ENCODE results near the gene KIAA1217. TPM values are rescaled to one million over a fixed set of nuclear protein-coding genes. Genes with fewer than 3 reads are reported as not detected.

Gene KIAA1217
- polyA plus RNA-seq, 1 donor: 54.9 TPM

DNA sequence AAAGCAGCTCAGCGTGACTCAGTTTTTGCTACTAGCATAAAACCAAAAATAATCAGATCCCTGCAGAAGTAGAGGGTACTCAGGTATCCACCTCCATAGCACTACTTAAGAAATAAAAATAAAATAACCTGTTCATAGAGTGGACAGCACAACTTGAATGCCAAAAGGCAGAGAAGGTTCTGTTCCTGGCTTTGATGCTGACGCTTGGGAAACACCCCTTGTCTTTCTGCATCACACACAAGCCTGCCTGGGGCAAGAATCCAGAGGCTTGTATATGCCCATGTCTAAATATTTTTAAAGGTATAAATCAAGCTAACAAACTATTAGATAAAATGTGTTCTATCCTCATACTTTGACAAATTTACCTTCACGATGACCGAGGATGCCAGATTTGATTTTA lies 207.3 kb downstream of the KIAA1217 start:
- H3K4me1 ChIP-seq (ENCODE audit: control insufficient read depth, insufficient read depth, low read length): peaks cover 23% of the 10 kb centered on the region
- no peak overlapping the region for H3K4me3 ChIP-seq (ENCODE audit: low read length)
- no peaks in the 10 kb centered on the region for H3K36me3 ChIP-seq (ENCODE audit: control insufficient read depth, insufficient read depth, low read length)
- H3K9me3 ChIP-seq (ENCODE audit: control insufficient read depth, low read depth, low read length): no peaks in the 10 kb centered on the region
- H3K27me3 ChIP-seq (ENCODE audit: control insufficient read depth, insufficient read depth, low read length): no peaks in the 10 kb centered on the region
- DNase-seq: no peak
- no peak overlapping the region for H3K27ac ChIP-seq (ENCODE audit: low read length)
- 82% methylated on average over 2 of the region's 4 CpGs for WGBS (ENCODE audit: insufficient coverage, low lambda C conversion rate)

GRCh38 chr10:24417053-24417452 lies 208.1 kb downstream of the KIAA1217 start:
- Histone ChIP-seq H3K4me3 (ENCODE audit: low read length) (no peak overlapping the region), H3K36me3 (ENCODE audit: control insufficient read depth, insufficient read depth, low read length) (no peaks in the 10 kb centered on the region), H3K27ac (ENCODE audit: low read length) (no peak overlapping the region), H3K9me3 (ENCODE audit: control insufficient read depth, low read depth, low read length) (no peaks in the 10 kb centered on the region), H3K27me3 (ENCODE audit: control insufficient read depth, insufficient read depth, low read length) (no peaks in the 10 kb centered on the region), H3K4me1 (ENCODE audit: control insufficient read depth, insufficient read depth, low read length) (peaks cover 23% of the 10 kb centered on the region)
- WGBS (ENCODE audit: insufficient coverage, low lambda C conversion rate): 100% methylated on average over 3 of the region's 7 CpGs
- no peak for DNase-seq

- no peaks in the 10 kb centered on the region for H3K27me3 ChIP-seq (ENCODE audit: control insufficient read depth, insufficient read depth, low read length)
- no peaks in the 10 kb centered on the region for H3K36me3 ChIP-seq (ENCODE audit: control insufficient read depth, insufficient read depth, low read length)
- WGBS (ENCODE audit: insufficient coverage, low lambda C conversion rate): no CpG with 5 or more reads among the region's 4 CpGs
- no peak for DNase-seq
- H3K4me1 ChIP-seq (ENCODE audit: control insufficient read depth, insufficient read depth, low read length): peaks cover 22% of the 10 kb centered on the region
- H3K9me3 ChIP-seq (ENCODE audit: control insufficient read depth, low read depth, low read length): no peaks in the 10 kb centered on the region
- no peak overlapping the region for H3K4me3 ChIP-seq (ENCODE audit: low read length)
- no peak overlapping the region for H3K27ac ChIP-seq (ENCODE audit: low read length)
Observed at GRCh38 chr10:24418532-24418931, 209.6 kb downstream of the KIAA1217 start.

DNA sequence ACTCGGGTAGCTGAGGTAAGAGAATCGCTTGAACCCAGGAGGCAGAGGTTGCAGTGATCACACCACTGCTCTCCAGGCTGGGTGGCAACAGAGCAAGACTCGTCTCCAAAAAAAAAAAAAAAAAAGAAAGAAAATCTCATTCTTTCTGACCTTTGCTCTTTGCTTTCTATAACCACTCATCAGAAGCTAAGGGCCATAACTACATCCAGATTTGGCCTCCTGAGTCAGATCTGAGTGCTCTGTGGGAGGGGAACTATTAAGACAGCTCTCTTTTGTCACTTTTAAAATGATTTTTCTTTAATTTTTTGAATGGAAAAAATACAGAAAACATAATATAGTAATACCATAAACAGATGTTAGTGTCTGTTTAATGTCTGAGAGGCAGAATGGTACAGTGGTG lies 210.1 kb downstream of the KIAA1217 start:
- no peak overlapping the region for H3K27ac ChIP-seq (ENCODE audit: low read length)

GRCh38 chr10:24425151-24425550 lies 216.2 kb downstream of the KIAA1217 start:
- H3K27ac ChIP-seq (ENCODE audit: low read length): no peak overlapping the region
- no peaks in the 10 kb centered on the region for H3K27me3 ChIP-seq (ENCODE audit: control insufficient read depth, insufficient read depth, low read length)
- DNase-seq: no peak
- no CpG with 5 or more reads among the region's 1 CpG for WGBS (ENCODE audit: insufficient coverage, low lambda C conversion rate)
- peaks cover 2% of the 10 kb centered on the region for H3K36me3 ChIP-seq (ENCODE audit: control insufficient read depth, insufficient read depth, low read length)
- no peaks in the 10 kb centered on the region for H3K4me1 ChIP-seq (ENCODE audit: control insufficient read depth, insufficient read depth, low read length)
- no peak overlapping the region for H3K4me3 ChIP-seq (ENCODE audit: low read length)
- no peaks in the 10 kb centered on the region for H3K9me3 ChIP-seq (ENCODE audit: control insufficient read depth, low read depth, low read length)

More for the DNA sequence above, 210.1 kb downstream of the KIAA1217 start:
- no peaks in the 10 kb centered on the region for H3K27me3 ChIP-seq (ENCODE audit: control insufficient read depth, insufficient read depth, low read length)
- peaks cover 16% of the 10 kb centered on the region for H3K4me1 ChIP-seq (ENCODE audit: control insufficient read depth, insufficient read depth, low read length)
- DNase-seq: peak; percentile 18 to 59
- WGBS (ENCODE audit: insufficient coverage, low lambda C conversion rate): 20% methylated on average over 2 of the region's 3 CpGs
- no peaks in the 10 kb centered on the region for H3K36me3 ChIP-seq (ENCODE audit: control insufficient read depth, insufficient read depth, low read length)
- H3K9me3 ChIP-seq (ENCODE audit: control insufficient read depth, low read depth, low read length): no peaks in the 10 kb centered on the region
- H3K4me3 ChIP-seq (ENCODE audit: low read length): no peak overlapping the region

- Histone ChIP-seq H3K36me3 (ENCODE audit: control insufficient read depth, insufficient read depth, low read length) (peaks cover 4% of the 10 kb centered on the region), H3K4me1 (ENCODE audit: control insufficient read depth, insufficient read depth, low read length) (no peaks in the 10 kb centered on the region), H3K27me3 (ENCODE audit: control insufficient read depth, insufficient read depth, low read length) (no peaks in the 10 kb centered on the region), H3K4me3 (ENCODE audit: low read length) (no peak overlapping the region), H3K9me3 (ENCODE audit: control insufficient read depth, low read depth, low read length) (no peaks in the 10 kb centered on the region), H3K27ac (ENCODE audit: low read length) (no peak overlapping the region)
- no peak for DNase-seq
- 83% methylated on average over 1 of the region's 14 CpGs for WGBS (ENCODE audit: insufficient coverage, low lambda C conversion rate)
Observed at GRCh38 chr10:24427678-24428409, 218.9 kb downstream of the KIAA1217 start.

DNA sequence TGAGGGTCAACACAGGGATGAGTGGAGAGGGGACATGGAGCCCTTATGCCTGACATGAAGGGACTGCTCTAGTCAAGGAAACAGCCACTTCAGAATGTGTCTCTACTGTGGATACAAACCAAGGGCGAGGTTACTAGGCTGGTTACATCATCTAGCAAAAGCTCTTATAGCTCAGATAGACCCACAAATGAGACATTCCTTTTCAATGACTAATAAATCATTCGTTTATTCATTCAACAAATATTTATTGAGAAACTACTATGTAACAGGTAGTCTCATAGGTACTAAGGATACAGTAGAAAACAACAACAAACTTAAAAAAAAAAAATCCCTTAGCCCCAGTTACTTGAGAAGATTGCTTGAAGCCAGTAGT lies 219.5 kb downstream of the KIAA1217 start:
- Histone ChIP-seq H3K9me3 (ENCODE audit: control insufficient read depth, low read depth, low read length) (no peaks in the 10 kb centered on the region), H3K36me3 (ENCODE audit: control insufficient read depth, insufficient read depth, low read length) (peaks cover 6% of the 10 kb centered on the region), H3K27me3 (ENCODE audit: control insufficient read depth, insufficient read depth, low read length) (no peaks in the 10 kb centered on the region), H3K27ac (ENCODE audit: low read length) (no peak overlapping the region), H3K4me3 (ENCODE audit: low read length) (no peak overlapping the region), H3K4me1 (ENCODE audit: control insufficient read depth, insufficient read depth, low read length) (no peaks in the 10 kb centered on the region)
- WGBS (ENCODE audit: insufficient coverage, low lambda C conversion rate): 100% methylated on average over 1 of the region's 2 CpGs
- DNase-seq: no peak

GRCh38 chr10:24430591-24430990 lies 221.7 kb downstream of the KIAA1217 start:
- no peak for DNase-seq
- Histone ChIP-seq H3K27ac (ENCODE audit: low read length) (no peak overlapping the region), H3K27me3 (ENCODE audit: control insufficient read depth, insufficient read depth, low read length) (no peaks in the 10 kb centered on the region), H3K4me1 (ENCODE audit: control insufficient read depth, insufficient read depth, low read length) (no peaks in the 10 kb centered on the region), H3K4me3 (ENCODE audit: low read length) (no peak overlapping the region), H3K9me3 (ENCODE audit: control insufficient read depth, low read depth, low read length) (no peaks in the 10 kb centered on the region), H3K36me3 (ENCODE audit: control insufficient read depth, insufficient read depth, low read length) (peaks cover 14% of the 10 kb centered on the region)
- no CpG with 5 or more reads among the region's 5 CpGs for WGBS (ENCODE audit: insufficient coverage, low lambda C conversion rate)

DNA sequence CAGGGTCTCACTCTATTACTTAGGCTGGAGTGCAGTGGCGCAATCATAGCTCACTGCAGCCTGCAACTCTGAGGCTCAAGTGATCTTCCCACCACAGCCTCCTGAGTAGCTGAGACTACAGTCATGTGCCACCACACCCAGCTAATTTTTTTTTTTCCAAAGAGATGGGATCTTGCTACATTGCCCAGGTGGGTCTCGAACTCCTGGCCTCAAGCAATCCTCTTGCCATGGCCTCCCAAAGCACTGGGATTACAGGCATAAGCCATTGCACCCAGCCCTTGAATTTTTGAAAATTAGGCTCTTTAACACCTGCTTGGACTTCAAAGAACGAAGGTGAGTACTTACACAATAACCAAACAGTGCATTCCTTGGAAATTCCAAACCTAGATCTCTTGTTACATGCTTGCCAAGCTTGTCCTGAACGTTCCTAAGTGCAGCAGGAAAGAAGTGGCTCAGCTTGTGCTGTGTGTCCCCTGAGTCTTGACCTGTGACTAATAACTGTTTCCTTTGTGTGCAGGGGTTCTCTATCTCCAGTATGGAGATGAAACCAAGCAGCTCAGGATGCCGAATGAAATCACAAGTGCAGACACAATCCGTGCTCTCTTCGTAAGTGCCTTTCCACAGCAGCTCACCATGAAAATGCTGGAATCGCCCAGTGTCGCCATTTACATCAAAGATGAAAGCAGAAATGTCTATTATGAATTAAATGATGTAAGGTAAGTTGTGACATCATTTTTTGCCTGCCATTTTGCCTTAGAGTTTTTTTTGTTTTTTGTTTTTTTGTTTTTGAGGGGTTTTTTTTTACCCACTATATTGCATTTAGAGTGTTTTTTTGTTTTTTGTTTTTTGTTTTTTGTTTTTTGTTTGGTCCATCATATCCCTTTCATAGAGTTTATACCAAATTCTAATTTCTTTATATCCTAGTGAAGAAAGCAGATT lies 223.8 kb downstream of the KIAA1217 start:
- 100% methylated on average over 1 of the region's 9 CpGs for WGBS (ENCODE audit: insufficient coverage, low lambda C conversion rate)
- H3K27me3 ChIP-seq (ENCODE audit: control insufficient read depth, insufficient read depth, low read length): no peaks in the 10 kb centered on the region
- H3K4me1 ChIP-seq (ENCODE audit: control insufficient read depth, insufficient read depth, low read length): no peaks in the 10 kb centered on the region
- H3K9me3 ChIP-seq (ENCODE audit: control insufficient read depth, low read depth, low read length): no peaks in the 10 kb centered on the region
- H3K4me3 ChIP-seq (ENCODE audit: low read length): no peak overlapping the region
- H3K36me3 ChIP-seq (ENCODE audit: control insufficient read depth, insufficient read depth, low read length): peaks cover 18% of the 10 kb centered on the region
- H3K27ac ChIP-seq (ENCODE audit: low read length): no peak overlapping the region
- no peak for DNase-seq

GRCh38 chr10:24433705-24434104 lies 224.8 kb downstream of the KIAA1217 start:
- 100% methylated on average over 1 of the region's 3 CpGs for WGBS (ENCODE audit: insufficient coverage, low lambda C conversion rate)

More at GRCh38 chr10:24433705-24434104, 224.8 kb downstream of the KIAA1217 start:
- Histone ChIP-seq H3K9me3 (ENCODE audit: control insufficient read depth, low read depth, low read length) (no peaks in the 10 kb centered on the region), H3K27me3 (ENCODE audit: control insufficient read depth, insufficient read depth, low read length) (no peaks in the 10 kb centered on the region), H3K4me1 (ENCODE audit: control insufficient read depth, insufficient read depth, low read length) (no peaks in the 10 kb centered on the region), H3K4me3 (ENCODE audit: low read length) (no peak overlapping the region), H3K36me3 (ENCODE audit: control insufficient read depth, insufficient read depth, low read length) (peaks cover 16% of the 10 kb centered on the region), H3K27ac (ENCODE audit: low read length) (no peak overlapping the region)
- no peak for DNase-seq

Measured in large intestine (tissue), 3 donors.